HG03460 (cell line): Measurements from ENCODE around the gene GNG2.
A peak's percentile ranks its signal among the peaks of the same experiment; 100 is the strongest.

ENCODE experiments used
- ATAC-seq: cut with Tn5 transposase; IDR thresholded peaks from one replicate; pipeline ENCODE4 v1.9.1; 2021; ENCODE audit not compliant: unreplicated experiment

Gene GNG2

GRCh38 chr14:51860164-51860824, at the start of gene GNG2:
TSS of gene GNG2 (plus strand) at chr14:51860612. CDS start at chr14:51950679, 90,067 bp downstream.
- ATAC-seq: peak; percentile 93

DNA sequence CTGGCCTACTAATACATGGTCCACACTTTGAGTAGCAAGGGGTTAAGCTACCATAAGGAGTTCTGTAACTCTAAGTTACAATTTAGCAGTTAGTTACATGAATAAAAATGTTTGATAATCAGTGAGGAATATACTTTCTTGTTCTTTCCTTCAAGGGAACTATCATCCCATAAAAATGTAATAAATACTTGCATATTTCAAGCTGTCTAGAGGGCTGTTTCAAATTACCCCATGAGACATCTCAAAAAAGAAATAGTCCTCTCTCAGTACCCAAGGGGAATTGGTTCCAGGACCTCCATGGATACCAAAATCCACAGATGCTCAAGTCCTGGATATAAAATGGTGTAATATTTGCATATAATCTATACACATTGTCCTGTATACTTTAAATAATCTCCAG, 48.7 kb upstream of the GNG2 start:
- ATAC-seq: no peak

DNA sequence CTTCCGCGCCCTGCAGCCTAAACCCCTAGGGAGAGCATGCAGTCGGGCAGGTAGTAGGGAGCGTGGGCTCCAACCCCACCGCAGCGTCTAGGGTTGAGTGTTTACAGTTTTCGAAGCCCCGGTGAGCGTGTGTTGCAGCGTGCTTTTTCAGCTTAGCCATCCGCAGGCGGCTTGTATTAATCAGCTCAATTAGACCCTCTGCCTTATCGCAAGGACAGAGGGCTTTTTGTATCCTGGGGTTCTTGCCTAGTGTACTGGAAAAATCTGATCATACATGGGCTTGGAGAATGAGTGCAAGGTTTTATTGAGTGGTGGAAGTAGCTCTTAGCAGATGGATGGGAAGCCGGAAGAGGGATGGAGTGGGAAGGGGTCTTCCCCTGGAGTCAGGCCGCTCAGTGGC, 44.4 kb upstream of the GNG2 start:
- no peak for ATAC-seq

DNA sequence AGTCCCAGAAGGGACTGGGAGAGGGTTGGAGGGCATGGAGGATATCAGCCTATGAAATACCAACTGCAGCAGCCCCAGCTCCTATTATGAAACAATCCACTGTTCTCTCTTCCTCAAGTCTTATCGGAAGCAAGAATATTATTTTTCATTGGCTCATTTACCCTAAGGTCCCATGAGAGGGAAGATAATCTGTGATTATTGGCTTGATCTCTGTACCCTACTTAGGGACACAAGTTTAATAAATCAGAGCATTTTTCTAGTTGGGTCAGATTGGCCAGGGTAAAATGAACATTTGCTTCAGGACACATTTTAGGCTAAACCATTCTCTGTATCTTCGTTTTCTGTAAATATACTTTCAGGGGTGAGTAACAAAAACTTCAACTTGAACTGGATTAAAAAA, 43.1 kb upstream of the GNG2 start:
- ATAC-seq: no peak

- ATAC-seq: no peak
Measured at GRCh38 chr14:51818748-51819380, 41.5 kb upstream of the GNG2 start.

DNA sequence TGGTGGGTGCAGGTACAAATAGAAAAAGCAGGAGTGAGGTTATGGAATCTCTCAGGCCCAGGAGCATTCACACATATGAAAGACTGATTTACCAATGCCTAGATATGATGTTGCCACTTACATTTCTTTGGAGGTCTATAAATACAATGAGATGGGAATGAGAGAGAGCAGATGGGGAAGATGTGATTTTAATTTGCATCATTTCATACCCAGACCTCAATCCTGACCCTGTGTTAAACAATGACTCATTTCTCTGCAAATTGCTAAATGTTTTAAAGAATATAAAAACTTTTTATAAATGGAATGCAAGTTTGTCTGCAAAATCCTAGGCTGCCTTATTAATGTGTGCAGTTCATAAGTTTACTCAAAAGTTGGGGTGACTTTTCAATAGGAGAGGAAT, 38.6 kb upstream of the GNG2 start:
- ATAC-seq: no peak

DNA sequence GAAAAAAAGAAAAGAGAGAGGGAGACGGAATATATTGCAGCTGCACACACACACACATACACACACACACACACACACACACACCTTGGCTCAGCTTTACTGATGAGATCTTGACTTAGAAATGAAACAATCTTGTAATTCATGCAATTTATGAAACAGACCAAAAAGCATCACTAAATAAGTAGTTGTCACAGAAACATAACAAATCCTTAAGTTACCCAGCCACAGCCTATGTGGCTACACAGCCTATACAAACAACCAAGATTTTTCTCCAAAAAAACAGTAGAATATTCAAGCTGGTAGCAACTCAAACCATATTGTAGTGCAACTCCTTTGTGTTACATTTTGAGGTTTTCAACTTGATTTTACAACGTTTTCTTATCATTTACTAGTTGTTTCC, 37.9 kb upstream of the GNG2 start:
- no peak for ATAC-seq

GRCh38 chr14:51823706-51824105, 36.7 kb upstream of the GNG2 start:
- ATAC-seq: no peak

GRCh38 chr14:51824191-51824590, 36.2 kb upstream of the GNG2 start:
- no peak for ATAC-seq

GRCh38 chr14:51825926-51826325, 34.5 kb upstream of the GNG2 start:
- no peak for ATAC-seq

GRCh38 chr14:51828017-51828797, 32.2 kb upstream of the GNG2 start:
- ATAC-seq: peak; percentile 95

- no peak for ATAC-seq
Measured at GRCh38 chr14:51834240-51834639, 26.2 kb upstream of the GNG2 start.

GRCh38 chr14:51836417-51836816, 24.0 kb upstream of the GNG2 start:
- no peak for ATAC-seq

GRCh38 chr14:51844081-51844881, 16.1 kb upstream of the GNG2 start:
- no peak for ATAC-seq

DNA sequence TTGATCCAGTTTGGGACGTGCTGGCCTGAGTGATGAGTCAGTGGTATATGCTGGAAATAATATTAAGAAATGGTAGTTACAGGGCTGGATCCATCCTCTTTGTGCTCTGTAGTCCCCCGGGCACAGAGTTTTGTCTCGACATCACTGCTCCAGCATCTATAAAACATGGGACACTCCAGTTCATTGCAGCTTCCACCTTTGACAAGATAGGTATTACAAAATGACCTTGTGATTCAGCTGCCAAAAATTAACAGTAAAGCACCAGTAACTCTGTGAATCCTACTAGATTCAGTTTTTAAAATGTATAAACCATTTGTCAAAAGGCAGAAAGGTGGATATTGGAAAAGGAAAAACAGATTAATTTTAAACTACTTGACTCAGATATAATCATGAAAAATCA, 14.6 kb upstream of the GNG2 start:
- no peak for ATAC-seq

DNA sequence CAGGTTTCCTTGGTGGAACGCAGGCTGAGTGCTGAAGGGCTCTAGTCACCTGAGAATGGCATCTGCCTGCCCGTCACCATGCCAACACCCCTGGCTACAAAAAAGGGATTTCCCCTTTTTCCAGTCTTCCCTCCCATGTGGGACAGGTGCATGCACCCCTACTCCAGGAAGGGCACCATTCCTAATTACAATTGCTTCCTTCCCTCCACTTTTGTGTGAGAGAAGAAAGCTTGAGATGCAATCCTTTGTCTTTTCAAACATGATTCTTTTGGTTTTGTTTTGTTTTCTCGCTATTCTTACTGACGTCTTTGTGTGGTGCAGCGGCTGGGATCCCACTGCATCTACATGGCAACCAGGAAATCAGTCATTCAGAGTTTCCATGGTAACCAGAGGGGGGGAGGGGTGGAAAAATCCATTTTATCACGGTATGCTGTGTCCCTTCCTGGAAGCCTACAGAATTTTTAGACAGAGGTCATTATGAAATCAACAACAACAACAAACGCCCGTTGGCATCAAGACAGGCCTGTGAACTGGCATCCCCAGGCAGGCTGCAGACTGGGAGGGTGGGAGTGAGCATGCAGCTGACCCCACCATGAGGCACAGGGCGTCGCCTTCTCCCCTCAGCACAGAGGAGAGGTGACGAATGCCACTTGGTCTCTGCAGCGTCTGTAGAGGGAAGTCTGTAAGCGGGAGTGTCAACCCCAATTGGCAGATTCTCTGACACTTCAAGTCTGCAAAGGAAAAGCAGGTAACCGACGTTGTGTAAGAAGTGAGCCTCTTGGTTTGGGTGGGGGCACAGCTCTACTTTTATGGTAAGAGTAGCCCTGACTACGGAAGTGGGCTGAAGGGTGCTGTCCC, 13.6 kb upstream of the GNG2 start:
- ATAC-seq: peak; percentile 81

DNA sequence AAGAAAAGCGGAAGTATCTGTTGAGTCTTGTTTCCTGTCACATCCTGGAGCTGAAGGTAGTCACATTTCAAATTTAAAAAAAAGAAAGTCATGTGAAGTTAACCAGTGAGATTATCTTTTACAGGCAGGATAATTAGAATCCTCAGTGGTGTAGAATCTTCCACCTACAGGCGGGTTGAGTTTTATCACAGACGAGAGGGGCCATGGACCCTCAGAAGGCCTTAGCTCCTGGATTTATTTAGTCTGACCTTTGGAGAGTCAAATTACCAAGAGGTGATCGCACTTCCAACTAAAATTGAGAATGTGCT, 13.0 kb upstream of the GNG2 start:
- ATAC-seq: no peak

DNA sequence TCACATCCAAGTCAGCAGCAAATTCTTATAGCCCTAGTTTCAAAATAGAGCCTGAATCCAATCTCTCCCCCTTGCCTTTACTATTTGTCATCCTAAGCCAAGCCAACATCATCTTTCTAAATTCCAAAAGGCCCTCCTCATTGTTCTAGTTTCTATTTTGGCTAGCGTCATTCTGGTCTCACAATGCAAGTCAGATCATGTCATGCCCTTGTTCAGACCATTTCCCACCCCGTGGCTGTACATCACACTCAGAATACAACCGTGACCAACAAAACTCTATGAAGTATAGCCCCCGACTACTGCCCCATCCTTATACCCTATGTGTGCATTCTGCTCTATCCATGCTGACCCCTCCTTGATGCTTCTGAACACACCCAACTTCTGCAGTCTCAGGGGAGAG, 12.3 kb upstream of the GNG2 start:
- no peak for ATAC-seq

DNA sequence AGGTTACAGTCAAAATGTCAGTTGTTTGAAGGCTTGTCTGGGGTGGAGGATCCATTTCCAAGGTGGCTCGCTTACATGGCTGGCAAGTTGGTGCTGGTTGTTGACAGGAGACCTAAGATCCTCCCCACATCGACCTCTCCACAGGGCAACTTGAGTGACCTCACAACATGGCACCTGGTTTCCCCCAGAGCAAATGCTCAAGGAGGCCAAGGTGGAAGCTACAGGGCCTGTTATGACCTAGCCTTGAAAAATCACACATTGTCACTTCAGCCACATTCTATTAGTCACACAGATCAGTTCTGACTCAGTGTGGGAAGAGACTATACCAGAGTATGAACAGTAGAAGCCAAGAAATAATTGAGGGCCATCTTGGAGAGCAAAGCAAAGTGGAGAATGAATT, 11.3 kb upstream of the GNG2 start:
- no peak for ATAC-seq

DNA sequence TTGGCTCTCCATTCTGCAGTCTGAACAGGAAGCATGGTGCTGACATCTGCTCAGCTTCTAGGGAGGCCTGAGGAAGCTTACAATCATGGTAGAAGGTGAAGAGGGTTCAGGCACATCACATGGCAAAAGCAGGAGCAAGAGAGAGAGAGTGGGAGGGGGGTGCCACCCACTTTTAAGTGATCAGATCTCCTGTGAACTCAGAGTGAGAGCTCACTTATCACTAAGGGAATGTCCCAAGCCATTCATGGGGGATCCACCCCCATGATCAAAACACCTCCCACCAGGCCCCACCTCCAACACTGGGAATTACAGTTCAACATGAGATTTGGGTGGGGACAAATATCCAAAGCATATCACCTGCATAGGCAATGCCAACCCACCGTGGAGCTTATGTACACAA, 9.8 kb upstream of the GNG2 start:
- ATAC-seq: no peak

- ATAC-seq: no peak
Measured at GRCh38 chr14:51852541-51852940, 7.9 kb upstream of the GNG2 start.
